Measurements from ENCODE around the gene CCNY. TPM values are rescaled to one million over a fixed set of nuclear protein-coding genes. Genes with fewer than 3 reads are reported as not detected.

Gene CCNY
- total RNA-seq: 69.5 and 155 TPM in 2 replicates

GRCh38 chr10:35336084-35336831 lies at the start of gene CCNY:
Gene CCNY, plus strand, starts transcription at chr10:35336509. Its CDS starts 545 bp downstream, at chr10:35337054.

GRCh38 chr10:35605191-35605590 lies 268.9 kb downstream of the CCNY start, which contains the start of gene GJD4:
Gene GJD4, plus strand, starts transcription at chr10:35605341. Its CDS starts 227 bp downstream, at chr10:35605568.

Other genes with a start within 250 kb of the CCNY start
- 19.9 and 37.4 TPM in 2 replicates for gene CUL2, start 246.2 kb upstream of the CCNY start, total RNA-seq
- gene CREM, start 209.7 kb upstream of the CCNY start, total RNA-seq: 54.7 and 58.8 TPM in 2 replicates

Measured in bladder microvascular endothelial cell (primary cell).